T-helper 1 cell treated with Interleukin-12 subunit alpha and Interleukin-12 subunit beta and Interleukin-4 antibody, amounts not matched to agents 30 μg/mL and 1 μg/mL, for 36 hours (primary cell): ENCODE data around the gene PSMB7.

Source experiments
- H3K27ac Mint-ChIP-seq: one replicate; pipeline ENCODE4 v1.8.0; 2021; ENCODE audit warnings: mild to moderate bottlenecking, mixed read lengths
- H3K27me3 Mint-ChIP-seq: one replicate; pipeline ENCODE4 v1.8.0; 2021; ENCODE audit warnings: low read depth, mixed read lengths
- H3K36me3 Mint-ChIP-seq: one replicate; pipeline ENCODE4 v1.8.0; 2021; ENCODE audit warnings: low read depth, mixed read lengths
- H3K4me1 Mint-ChIP-seq: one replicate; pipeline ENCODE4 v1.8.0; 2021; ENCODE audit warnings: low read depth, mixed read lengths
- H3K4me3 Mint-ChIP-seq: one replicate; pipeline ENCODE4 v1.8.0; 2021; ENCODE audit warnings: mild to moderate bottlenecking, moderate library complexity, mixed read lengths
- H3K9me3 Mint-ChIP-seq: one replicate; pipeline ENCODE4 v1.8.0; 2021; ENCODE audit warnings: mixed read lengths

PSMB7 gene

DNA sequence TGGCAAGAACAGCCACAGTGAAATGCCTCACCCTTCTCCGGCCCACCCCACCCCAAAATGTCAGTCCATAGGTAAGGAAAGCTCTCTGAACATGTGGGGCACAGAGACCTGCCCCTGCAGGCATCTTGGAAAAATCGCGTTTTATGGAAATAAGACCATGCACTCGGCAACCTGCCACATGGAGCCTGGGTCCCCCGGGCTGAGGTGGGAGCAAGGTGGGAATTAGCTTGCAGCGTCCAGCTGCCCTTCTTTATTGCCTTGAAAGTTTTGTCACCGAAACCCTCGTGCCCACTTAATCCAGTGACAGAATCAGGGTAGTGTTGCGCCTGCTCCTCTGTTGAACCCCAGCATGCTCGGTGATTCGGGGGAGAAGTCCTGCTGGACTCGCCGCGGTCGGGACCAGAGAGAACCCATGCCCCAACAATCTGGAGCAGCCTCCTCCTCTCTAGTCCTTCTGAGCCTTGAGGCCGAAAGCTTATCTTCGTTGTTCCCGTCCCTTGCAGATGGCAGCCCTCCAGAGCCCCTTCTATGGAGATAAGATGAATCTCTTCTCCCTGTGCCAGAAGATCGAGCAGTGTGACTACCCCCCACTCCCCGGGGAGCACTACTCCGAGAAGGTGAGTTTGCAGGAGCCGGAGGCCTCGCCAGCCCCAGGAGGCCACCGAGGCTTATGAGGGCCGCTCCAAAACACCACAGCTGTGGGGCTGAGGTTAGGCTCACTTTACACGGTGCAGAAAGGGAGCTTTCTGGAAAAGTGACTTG lies 67.9 kb downstream of the PSMB7 start:
- H3K36me3 Mint-ChIP-seq: peaks cover 9% of the 10 kb centered on the region

DNA sequence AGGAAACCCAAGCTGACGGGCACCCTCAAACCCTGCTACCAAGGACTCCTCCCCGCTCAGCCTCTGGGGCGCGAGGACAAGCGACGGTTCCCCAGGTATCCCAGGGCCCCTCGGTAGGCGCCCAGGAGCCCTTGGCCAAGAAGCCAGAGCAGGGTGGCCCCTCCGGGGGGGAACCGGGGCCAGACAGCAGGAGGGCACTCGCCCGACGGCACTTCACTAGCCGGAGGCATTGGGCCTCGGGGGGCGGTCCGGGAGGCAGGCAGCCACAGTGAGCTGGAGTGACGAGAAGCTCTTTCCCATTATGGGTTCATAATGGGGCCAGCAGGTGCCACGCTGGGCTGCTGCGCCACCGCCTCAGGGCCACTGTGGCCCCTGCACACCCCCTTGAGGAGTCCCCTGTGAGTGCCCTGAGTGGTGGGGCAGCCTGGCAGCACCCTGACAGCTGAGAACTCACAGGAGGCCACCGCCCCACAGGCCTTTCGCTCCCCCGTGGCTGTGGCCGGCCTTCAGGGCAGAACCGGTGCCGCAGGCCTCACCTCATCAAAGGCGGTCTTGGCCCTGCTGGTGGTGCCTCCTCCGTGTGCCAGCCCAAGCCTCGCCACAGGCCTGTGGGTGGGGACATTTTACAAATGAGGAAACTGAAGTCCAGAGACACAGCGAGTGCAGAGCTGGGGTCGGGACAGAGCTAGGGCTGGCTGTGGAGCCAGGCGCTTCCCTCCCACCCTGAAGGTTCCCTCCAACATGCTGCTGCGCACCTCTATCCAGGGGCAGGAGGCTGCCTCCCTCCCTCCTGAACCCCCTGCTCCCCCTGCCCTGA lies 68.7 kb downstream of the PSMB7 start:
- Mint-ChIP-seq H3K4me3 (no peak overlapping the region), H3K27ac (no peak overlapping the region), H3K27me3 (no peaks in the 10 kb centered on the region), H3K36me3 (peaks cover 4% of the 10 kb centered on the region), H3K9me3 (no peaks in the 10 kb centered on the region), H3K4me1 (no peaks in the 10 kb centered on the region)

More for the DNA sequence above, 67.9 kb downstream of the PSMB7 start:
- Mint-ChIP-seq H3K4me1 (no peaks in the 10 kb centered on the region), H3K4me3 (no peak overlapping the region), H3K27ac (no peak overlapping the region), H3K27me3 (no peaks in the 10 kb centered on the region), H3K9me3 (no peaks in the 10 kb centered on the region)

DNA sequence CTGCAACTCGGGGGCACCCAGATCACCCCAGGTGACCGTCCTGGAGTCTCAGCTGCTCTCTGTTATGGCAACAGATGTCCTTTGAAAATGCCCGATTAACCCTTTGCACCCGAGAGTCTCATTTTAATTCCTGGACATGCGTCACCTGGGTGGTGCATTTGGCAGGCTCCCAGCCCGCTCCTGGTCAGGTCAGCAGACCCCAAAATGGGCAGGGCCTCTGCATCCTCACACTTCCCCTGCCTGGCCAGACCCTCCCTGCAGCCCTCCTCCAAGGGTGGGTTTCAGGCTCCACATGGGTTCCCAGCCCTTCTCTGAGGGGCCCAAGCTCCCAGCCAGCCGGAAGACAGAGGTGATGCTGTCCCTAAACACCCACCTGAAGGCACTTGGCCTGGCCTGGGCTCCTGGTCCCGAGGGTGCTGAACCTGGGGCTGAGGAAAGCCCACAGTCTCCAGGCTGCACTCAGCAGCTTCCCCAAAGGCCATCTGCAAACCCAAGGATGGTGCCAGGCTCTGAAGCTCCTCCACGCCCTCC lies 69.4 kb downstream of the PSMB7 start:
- H3K27ac Mint-ChIP-seq: no peak overlapping the region
- no peaks in the 10 kb centered on the region for H3K9me3 Mint-ChIP-seq
- H3K36me3 Mint-ChIP-seq: no peaks in the 10 kb centered on the region
- no peak overlapping the region for H3K4me3 Mint-ChIP-seq
- no peaks in the 10 kb centered on the region for H3K4me1 Mint-ChIP-seq
- H3K27me3 Mint-ChIP-seq: no peaks in the 10 kb centered on the region

DNA sequence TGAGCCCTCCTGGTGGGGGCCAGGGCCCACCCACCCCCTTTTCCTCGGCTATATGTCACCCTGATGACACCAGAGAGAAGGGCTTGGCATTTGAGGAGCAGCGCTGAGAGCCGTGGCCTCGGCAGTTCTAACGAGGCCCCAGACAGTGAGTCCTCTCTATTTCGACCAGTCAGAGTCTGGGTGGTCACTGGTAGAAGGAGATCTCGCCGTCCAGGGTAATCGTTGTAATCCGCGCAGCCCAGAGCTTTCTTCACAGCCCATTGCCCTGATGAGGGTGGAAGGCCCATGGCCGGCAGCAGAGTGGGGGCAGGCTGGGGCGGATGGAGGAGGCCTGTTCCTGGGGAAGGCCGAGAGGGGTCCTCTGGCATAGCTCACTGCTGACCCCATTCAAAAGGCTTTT lies 70.2 kb downstream of the PSMB7 start:
- no peak overlapping the region for H3K4me3 Mint-ChIP-seq
- H3K9me3 Mint-ChIP-seq: no peaks in the 10 kb centered on the region
- no peaks in the 10 kb centered on the region for H3K4me1 Mint-ChIP-seq
- no peaks in the 10 kb centered on the region for H3K27me3 Mint-ChIP-seq
- no peaks in the 10 kb centered on the region for H3K36me3 Mint-ChIP-seq
- no peak overlapping the region for H3K27ac Mint-ChIP-seq

DNA sequence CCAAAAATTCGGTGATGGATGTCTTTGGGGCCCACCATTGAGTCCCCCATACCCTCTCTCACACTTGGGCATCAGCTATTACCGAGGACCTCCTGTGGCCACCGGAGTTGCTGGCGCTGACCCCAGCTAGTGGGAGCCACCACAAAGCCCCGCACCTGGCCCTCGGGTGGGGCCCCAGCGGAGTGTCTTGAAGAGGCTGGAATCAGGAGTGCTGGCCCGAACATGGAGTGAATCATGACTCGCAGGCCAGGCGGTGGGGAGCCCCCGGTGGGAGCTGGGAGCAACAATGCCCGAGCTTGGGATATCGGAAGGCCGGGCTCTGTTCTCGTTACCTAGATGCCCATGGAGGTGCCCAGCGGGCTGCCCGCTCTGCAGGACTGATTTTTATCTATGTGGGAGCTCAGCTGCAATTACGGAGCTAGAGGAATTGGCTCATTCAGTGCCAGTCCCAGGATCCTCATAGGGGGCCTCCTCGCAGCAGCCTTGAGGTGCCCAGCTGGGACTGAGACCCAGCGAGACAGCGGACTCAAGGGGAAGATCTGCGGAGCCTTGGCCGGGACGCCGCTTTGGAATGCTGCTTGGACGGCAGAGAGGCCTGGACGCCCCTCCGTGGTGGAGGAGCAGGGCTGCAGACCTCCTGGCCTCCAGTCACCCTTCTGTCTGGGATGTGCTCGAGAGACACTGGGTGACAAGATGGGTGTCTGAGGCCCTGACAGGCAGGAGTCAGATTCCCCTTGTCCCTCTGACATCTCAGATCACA lies 70.8 kb downstream of the PSMB7 start:
- no peaks in the 10 kb centered on the region for H3K4me1 Mint-ChIP-seq
- no peaks in the 10 kb centered on the region for H3K27me3 Mint-ChIP-seq
- H3K9me3 Mint-ChIP-seq: no peaks in the 10 kb centered on the region
- no peak overlapping the region for H3K4me3 Mint-ChIP-seq
- no peak overlapping the region for H3K27ac Mint-ChIP-seq
- H3K36me3 Mint-ChIP-seq: no peaks in the 10 kb centered on the region

DNA sequence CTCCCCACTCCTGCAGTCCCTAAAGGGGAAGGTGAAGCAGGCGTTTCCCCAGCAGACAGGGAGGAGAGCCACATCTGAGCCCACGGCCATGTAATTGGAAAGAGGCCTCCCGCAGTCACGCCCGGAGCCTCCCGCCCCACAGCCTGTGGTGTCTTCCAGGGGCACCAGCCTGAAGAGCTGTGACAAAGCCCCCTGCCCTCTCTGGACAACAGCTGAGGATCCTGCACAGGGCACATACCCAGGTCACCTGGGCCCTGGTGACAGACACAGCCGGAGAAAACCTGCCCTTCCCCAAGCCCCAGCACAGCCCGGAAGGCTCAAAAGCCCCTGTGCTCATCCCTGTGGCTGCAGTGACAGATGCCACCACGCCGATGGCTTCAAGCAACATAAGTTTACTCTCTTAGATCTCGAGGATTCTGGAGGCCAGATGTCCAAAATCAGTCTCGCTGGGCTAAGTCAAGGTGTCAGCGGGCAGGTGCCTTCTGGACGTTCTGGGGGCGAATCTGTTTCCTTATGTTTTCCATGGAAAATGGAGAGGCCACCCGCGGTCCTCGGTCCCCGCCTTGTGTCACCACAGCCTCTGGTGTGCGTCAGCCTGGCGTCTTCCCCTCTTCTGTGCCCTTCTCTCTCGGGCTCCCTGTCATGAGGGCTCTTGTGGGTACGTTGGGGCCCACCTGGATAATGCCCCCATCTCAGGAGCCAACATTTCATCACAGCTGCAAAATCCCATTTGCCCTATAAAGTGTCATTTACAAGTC lies 71.5 kb downstream of the PSMB7 start:
- Mint-ChIP-seq H3K9me3 (no peaks in the 10 kb centered on the region), H3K27ac (no peak overlapping the region), H3K27me3 (no peaks in the 10 kb centered on the region), H3K4me1 (no peaks in the 10 kb centered on the region), H3K4me3 (no peak overlapping the region), H3K36me3 (no peaks in the 10 kb centered on the region)

DNA sequence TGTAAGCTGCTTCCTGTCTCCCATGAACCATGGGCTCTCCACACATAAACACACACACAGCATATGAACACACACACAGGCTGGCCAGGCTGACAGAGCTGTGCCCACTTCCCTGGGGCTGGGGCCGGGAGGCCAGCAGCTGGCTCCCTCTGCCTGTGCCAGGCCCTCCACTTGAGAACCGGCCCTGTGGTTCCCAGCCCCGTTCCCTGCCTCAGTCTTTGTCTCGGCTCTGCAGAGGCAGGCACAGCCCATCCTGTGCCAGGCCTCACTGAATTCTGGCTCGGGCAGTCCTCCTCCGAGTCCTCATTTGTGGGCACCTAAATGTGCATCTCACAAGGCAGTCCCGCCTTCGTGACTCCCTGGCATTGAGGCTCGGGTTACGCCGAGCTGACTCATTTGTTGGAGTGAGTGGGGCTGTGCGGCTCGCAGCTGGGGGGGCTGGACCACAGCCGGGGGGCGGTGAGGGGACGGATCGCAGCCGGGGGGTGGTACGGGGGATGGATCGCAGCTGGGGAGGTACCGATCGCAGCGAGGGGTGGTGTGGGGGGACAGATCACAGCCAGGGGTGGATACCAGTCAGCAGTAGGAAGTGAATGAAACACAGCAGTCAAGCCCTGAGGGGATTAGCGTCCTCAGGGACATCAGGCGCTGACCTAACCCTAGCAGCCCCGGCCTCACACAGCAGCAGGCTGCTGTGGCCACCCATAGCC lies 72.3 kb downstream of the PSMB7 start:
- Mint-ChIP-seq H3K4me3 (no peak overlapping the region), H3K4me1 (no peaks in the 10 kb centered on the region), H3K36me3 (no peaks in the 10 kb centered on the region), H3K27ac (no peak overlapping the region), H3K9me3 (no peaks in the 10 kb centered on the region), H3K27me3 (no peaks in the 10 kb centered on the region)

DNA sequence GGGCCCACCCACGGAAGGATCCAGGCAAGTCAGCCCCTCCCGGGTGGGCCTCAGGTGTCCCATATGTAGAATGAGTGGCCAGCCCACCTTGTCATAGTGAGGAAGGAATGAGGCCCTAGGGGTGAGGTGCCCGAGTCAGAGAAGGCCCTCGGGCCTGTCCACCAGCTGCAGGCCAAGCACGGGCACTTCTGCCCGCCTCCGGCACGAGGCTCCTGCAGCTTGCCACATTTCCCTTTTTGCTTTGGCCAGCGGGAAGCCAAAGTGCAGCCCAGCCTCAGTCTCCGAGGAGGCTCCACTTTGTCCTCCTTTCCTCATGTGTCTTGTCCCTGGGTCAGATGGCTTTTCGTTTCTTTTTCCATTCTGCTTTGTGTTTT lies 72.9 kb downstream of the PSMB7 start:
- Mint-ChIP-seq H3K27me3 (no peaks in the 10 kb centered on the region), H3K36me3 (no peaks in the 10 kb centered on the region), H3K4me1 (no peaks in the 10 kb centered on the region), H3K4me3 (no peak overlapping the region), H3K27ac (no peak overlapping the region), H3K9me3 (no peaks in the 10 kb centered on the region)

DNA sequence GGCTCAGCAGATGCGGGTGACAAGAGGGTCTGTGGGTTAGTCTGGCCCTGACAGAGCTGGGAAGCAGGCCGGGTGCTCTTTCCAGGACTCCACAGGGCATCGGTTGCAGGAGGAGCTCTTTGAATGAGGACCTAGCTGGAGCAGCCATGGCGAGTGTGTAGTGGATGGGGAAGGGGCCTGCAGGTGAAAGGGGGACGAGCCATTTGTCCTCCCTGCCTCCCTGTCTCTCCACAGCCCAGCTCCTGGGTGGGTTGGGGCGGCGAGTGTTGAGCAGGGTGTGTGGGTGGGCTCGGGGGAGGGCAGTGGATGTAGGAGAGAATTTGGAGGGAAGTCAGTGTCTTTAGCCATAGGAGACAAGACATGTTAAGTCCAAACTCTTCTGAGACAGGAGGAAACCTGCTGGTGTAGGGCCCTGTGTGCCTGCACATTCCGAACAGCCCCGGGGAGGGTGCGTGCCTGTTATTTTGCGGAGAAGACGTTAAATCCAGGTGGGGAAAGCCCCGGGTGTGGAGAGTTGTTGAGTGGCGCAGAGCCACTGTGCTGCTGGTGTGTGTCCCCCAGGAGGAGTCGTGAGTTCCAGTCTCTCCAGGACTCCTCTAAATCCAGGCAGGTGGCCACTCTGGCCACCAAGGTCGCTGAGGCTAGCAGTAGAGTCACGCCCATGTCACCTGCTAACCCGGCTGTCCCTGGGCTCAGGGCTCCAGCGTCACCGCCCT lies 73.6 kb downstream of the PSMB7 start:
- H3K4me3 Mint-ChIP-seq: no peak overlapping the region
- H3K9me3 Mint-ChIP-seq: no peaks in the 10 kb centered on the region
- H3K27me3 Mint-ChIP-seq: no peaks in the 10 kb centered on the region
- H3K4me1 Mint-ChIP-seq: no peaks in the 10 kb centered on the region
- H3K36me3 Mint-ChIP-seq: no peaks in the 10 kb centered on the region
- H3K27ac Mint-ChIP-seq: no peak overlapping the region

DNA sequence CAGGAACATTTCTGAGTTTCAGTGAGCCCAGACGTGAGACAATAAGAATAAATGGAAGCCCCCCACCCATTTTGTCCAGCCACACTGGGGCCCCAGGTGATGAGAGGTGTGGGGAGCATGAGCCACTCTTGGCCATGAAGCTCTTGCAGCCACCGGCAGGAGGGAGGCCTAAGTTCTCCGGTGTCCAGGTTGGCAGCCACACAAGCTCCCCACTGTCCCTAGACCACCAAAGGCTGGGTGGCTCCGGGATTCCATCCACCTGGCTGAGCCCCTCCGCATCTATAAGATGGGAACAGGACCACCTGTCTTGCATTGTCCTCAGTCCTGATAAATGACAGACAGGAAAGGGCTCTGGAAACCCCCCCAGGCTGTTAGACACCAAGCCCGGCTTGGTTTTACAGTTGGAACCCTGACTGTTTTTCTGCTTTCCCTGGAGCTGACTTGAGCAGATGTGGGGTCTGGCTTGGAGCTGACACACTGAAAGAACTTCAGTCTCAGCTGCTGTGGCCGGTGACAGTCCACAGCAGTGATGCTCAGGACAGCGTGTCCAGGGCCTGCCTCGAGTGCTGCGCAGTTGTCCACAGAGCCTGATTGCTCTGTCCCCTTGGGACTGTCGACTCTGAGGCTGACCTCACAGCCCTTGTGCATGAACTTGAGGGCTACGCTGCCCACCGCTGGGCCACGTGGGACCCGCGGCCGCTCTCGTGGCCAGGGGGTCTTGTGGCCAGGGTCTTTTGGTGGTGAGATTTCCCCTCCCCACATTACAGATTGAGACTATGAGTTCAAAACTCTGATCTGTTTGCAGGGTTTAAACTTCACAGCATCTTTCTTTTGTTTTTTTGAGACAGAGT lies 74.8 kb downstream of the PSMB7 start:
- Mint-ChIP-seq H3K4me3 (no peak overlapping the region), H3K9me3 (no peaks in the 10 kb centered on the region), H3K27me3 (no peaks in the 10 kb centered on the region), H3K27ac (no peak overlapping the region), H3K36me3 (no peaks in the 10 kb centered on the region), H3K4me1 (no peaks in the 10 kb centered on the region)

DNA sequence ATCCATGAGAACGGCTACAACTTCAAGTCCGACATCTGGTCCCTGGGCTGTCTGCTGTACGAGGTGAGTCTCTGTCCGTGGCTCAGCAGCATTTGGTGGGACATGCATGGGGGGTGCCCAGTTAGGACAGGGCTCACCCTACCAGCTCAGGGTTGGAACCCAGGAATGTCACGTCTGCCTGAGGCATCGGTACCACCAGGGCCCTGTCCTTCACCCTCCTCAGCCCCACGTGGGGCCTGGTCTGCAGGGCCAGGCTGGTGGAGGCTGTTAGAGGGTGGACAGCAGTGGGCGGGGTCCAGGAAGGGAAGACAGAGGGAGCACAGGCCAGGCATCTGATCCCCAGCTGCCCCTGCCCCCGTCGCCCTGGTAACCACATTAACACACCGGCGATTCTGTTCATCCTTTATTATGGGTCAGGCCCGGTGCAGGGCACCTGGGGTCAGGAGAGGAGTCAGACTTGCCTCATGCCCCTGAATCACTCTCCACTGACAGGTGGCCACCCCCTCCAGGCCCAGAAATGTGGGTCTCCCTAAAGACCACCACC lies 75.6 kb downstream of the PSMB7 start:
- no peak overlapping the region for H3K4me3 Mint-ChIP-seq
- no peaks in the 10 kb centered on the region for H3K9me3 Mint-ChIP-seq
- H3K27me3 Mint-ChIP-seq: no peaks in the 10 kb centered on the region
- H3K4me1 Mint-ChIP-seq: no peaks in the 10 kb centered on the region
- no peaks in the 10 kb centered on the region for H3K36me3 Mint-ChIP-seq
- H3K27ac Mint-ChIP-seq: no peak overlapping the region

DNA sequence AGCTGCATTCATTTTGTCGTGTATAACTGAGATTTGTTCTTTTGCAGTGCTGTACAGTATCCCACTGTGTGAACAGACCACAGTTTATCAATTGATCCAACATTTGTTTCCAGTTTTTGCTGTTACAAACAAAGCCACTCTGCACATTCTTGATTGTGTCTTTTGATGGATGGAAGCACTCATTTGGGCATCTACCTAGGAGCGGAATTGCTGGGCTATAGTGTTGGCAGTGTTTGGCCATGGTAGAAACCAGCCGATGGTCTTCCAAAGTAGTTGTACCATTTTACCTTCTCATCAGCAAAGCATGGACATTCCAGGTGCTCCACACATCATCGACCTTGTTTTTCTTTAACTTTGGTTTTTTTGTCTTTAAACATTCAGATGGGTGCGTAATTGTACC lies 77.7 kb downstream of the PSMB7 start:
- Mint-ChIP-seq H3K4me1 (no peaks in the 10 kb centered on the region), H3K27me3 (no peaks in the 10 kb centered on the region), H3K9me3 (no peaks in the 10 kb centered on the region), H3K27ac (no peak overlapping the region), H3K36me3 (no peaks in the 10 kb centered on the region), H3K4me3 (no peak overlapping the region)
